B cell (primary cell): Measurements from ENCODE around the gene ME1.

Experiments used
- CTCF ChIP-seq: fragments of 200-600 bp; IDR thresholded peaks from one replicate; pipeline ENCODE4 v1.8.0; 2022; ENCODE audit warnings: antibody characterized with exemption, mild to moderate bottlenecking
- EZH2 ChIP-seq: IDR thresholded peaks from 2 replicates; pipeline ENCODE4 v1.6.1; 2012; ENCODE audit warnings: borderline replicate concordance, low read depth, mild to moderate bottlenecking, moderate library complexity, low read length; ENCODE audit not compliant: insufficient read depth, poor library complexity, severe bottlenecking

GRCh38 chr6:83193747-83194566 lies 236.9 kb downstream of the ME1 start:
- TF ChIP-seq CTCF (no peak), EZH2 (no peak)
